ENCODE measurements around the gene LYRM4.

GRCh38 chr6:5247201-5247600 is 13.5 kb downstream of the LYRM4 start:
- TF ChIP-seq POLR2A (IDR thresholded peaks at IDR 0.05) (no peak), CTCF (IDR thresholded peaks at IDR 0.05) (no peak)

All from right lobe of liver (tissue), 4 donors.